ENCODE results near the gene WDR55. TPM values are rescaled to one million over a fixed set of nuclear protein-coding genes. Genes with fewer than 3 reads are reported as not detected.
"Not testable (repeated sequence)": the region's sequence is repeated elsewhere in the genome, so short reads cannot be mapped to it uniquely, and the experiment has no call there.

WDR55 gene
- total RNA-seq, 1 donor from 2014 or later, result 24.0 TPM

DNA sequence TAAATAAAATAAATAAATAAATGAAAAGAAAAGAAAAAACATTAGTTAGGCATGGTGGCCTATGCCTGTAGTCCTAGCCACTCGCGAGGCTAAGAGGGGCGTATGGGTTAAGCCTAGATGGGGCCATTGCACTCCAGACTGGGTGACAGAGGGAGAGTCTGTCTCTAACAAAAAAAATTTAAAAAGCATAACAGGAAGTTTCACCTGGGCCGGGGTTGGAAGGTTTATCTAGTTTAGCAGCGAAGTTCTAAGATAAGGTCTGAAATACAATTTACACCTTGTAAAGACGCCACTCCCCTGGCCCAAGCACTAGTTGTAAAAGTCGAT lies 53.5 kb downstream of the WDR55 start:
- DNase-seq (ENCODE audit: low read depth, low spot score), result no peak
- Mint-ChIP-seq H3K27ac (ENCODE audit: unreplicated experiment) (no peak overlapping the region), H3K9me3 (no peaks in the 10 kb centered on the region), H3K4me1 (peaks cover 4% of the 10 kb centered on the region), H3K4me3 (no peak overlapping the region), H3K36me3 (ENCODE audit: low read depth) (no peaks in the 10 kb centered on the region), H3K27me3 (ENCODE audit: low read depth) (peaks cover 10% of the 10 kb centered on the region)
- TF ChIP-seq, protein P1, sequence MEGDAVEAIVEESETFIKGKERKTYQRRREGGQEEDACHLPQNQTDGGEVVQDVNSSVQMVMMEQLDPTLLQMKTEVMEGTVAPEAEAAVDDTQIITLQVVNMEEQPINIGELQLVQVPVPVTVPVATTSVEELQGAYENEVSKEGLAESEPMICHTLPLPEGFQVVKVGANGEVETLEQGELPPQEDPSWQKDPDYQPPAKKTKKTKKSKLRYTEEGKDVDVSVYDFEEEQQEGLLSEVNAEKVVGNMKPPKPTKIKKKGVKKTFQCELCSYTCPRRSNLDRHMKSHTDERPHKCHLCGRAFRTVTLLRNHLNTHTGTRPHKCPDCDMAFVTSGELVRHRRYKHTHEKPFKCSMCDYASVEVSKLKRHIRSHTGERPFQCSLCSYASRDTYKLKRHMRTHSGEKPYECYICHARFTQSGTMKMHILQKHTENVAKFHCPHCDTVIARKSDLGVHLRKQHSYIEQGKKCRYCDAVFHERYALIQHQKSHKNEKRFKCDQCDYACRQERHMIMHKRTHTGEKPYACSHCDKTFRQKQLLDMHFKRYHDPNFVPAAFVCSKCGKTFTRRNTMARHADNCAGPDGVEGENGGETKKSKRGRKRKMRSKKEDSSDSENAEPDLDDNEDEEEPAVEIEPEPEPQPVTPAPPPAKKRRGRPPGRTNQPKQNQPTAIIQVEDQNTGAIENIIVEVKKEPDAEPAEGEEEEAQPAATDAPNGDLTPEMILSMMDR (conservative IDR thresholded peaks at IDR 0.05), result no peak

DNA sequence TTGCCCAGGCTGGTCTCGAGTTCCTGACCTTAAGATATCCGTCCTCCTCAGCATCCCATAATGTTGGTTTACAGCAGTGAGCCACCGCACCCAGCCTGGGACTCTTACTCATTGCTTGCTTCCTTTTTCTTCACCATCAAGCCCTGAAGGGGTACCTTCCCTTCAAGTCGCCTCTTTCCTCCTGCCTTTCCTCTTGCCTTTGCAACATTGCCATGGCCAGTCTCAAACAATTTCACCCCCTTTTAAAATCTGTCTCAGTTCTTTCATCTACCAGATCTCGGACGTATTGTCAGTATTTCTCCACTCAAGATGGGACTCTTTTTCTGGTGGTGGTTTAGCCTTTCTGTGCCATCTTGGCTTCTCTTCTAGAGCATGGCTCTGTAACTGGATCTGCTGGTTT lies 56.0 kb downstream of the WDR55 start:
- not testable (repeated sequence) for H3K9me3 Mint-ChIP-seq; H3K36me3 Mint-ChIP-seq (ENCODE audit: low read depth); H3K27ac Mint-ChIP-seq (ENCODE audit: unreplicated experiment); H3K4me1 Mint-ChIP-seq; H3K4me3 Mint-ChIP-seq; DNase-seq (ENCODE audit: low read depth, low spot score)
- H3K27me3 Mint-ChIP-seq (ENCODE audit: low read depth), result peaks cover 16% of the 10 kb centered on the region

GRCh38 chr5:140721395-140721794 lies 56.7 kb downstream of the WDR55 start:
- not testable (repeated sequence) for H3K36me3 Mint-ChIP-seq (ENCODE audit: low read depth); H3K4me1 Mint-ChIP-seq; H3K9me3 Mint-ChIP-seq; DNase-seq (ENCODE audit: low read depth, low spot score); H3K27ac Mint-ChIP-seq (ENCODE audit: unreplicated experiment); H3K4me3 Mint-ChIP-seq
- H3K27me3 Mint-ChIP-seq (ENCODE audit: low read depth), result peaks cover 22% of the 10 kb centered on the region

Small RNA genes within 50 kb of the gene (microRNA-seq; reads per million reads assigned to microRNA genes)
- not detected for gene MIR3655

Other genes starting within 250 kb of the WDR55 start
- gene EIF4EBP3, start 117.2 kb upstream of the WDR55 start, total RNA-seq, result 8.4 and 10.3 TPM in 2 replicates
- gene SRA1, start 107.4 kb upstream of the WDR55 start, total RNA-seq, result 34.7 and 36.3 TPM in 2 replicates
- 36.2 TPM in 2 replicates for gene APBB3, start 100.3 kb upstream of the WDR55 start, total RNA-seq
- 99.4 and 106 TPM in 2 replicates for gene SLC35A4, start 100.1 kb upstream of the WDR55 start, total RNA-seq
- 0.28 and 0.55 TPM in 2 replicates for gene CD14, start 31.7 kb upstream of the WDR55 start, total RNA-seq
- gene TMCO6, start 25.5 kb upstream of the WDR55 start, total RNA-seq, result 25.2 and 27.4 TPM in 2 replicates
- gene NDUFA2, start 17.3 kb upstream of the WDR55 start, total RNA-seq, result 62.7 and 69.7 TPM in 2 replicates
- gene IK, start 17.1 kb upstream of the WDR55 start, total RNA-seq, result 80.0 and 87.3 TPM in 2 replicates
- gene DND1, start 8.7 kb downstream of the WDR55 start, total RNA-seq, result 4.2 and 4.6 TPM in 2 replicates
- 92.7 and 98.7 TPM in 2 replicates for gene HARS1, start 26.5 kb downstream of the WDR55 start, total RNA-seq
- gene HARS2, start 26.6 kb downstream of the WDR55 start, total RNA-seq, result 31.8 and 33.2 TPM in 2 replicates
- 53.0 and 55.0 TPM in 2 replicates for gene ZMAT2, start 35.5 kb downstream of the WDR55 start, total RNA-seq
- 0.07 TPM in 1 of 2 replicates, not detected in the other for gene PCDHA1, start 121.2 kb downstream of the WDR55 start, total RNA-seq
- 1.2 TPM in 2 replicates for gene PCDHA2, start 129.9 kb downstream of the WDR55 start, total RNA-seq
- 0.32 and 0.37 TPM in 2 replicates for gene PCDHA3, start 136.2 kb downstream of the WDR55 start, total RNA-seq
- gene PCDHA4, start 142.2 kb downstream of the WDR55 start, total RNA-seq, result 9.0 and 9.9 TPM in 2 replicates
- 1.3 and 1.4 TPM in 2 replicates for gene PCDHA5, start 156.7 kb downstream of the WDR55 start, total RNA-seq
- gene PCDHA6, start 163.1 kb downstream of the WDR55 start, total RNA-seq, result 11.4 and 12.1 TPM in 2 replicates
- gene PCDHA7, start 169.4 kb downstream of the WDR55 start, total RNA-seq, result 1.9 and 2.3 TPM in 2 replicates
- gene PCDHA8, start 176.3 kb downstream of the WDR55 start, total RNA-seq, result 1.9 and 2.3 TPM in 2 replicates
- gene PCDHA9, start 183.5 kb downstream of the WDR55 start, total RNA-seq, result 1.4 TPM in 2 replicates
- 7.3 and 7.4 TPM in 2 replicates for gene PCDHA10, start 191.0 kb downstream of the WDR55 start, total RNA-seq
- gene PCDHA11, start 204.1 kb downstream of the WDR55 start, total RNA-seq, result 6.5 and 6.8 TPM in 2 replicates
- 5.5 and 6.6 TPM in 2 replicates for gene PCDHA12, start 210.4 kb downstream of the WDR55 start, total RNA-seq
- gene PCDHA13, start 217.2 kb downstream of the WDR55 start, total RNA-seq, result 1.2 and 1.3 TPM in 2 replicates